Activated T-cell treated with anti-CD3 and anti-CD28 coated beads, Interleukin-2, amount 50 U/mL, for 48 hours (primary cell): ENCODE measurements around the gene OR2T11.
"Not testable (repeated sequence)": the region's sequence is repeated elsewhere in the genome, so short reads cannot be mapped to it uniquely, and the experiment has no call there.

Experiments
- DNase-seq, 2 experiments: peaks; one replicate each; pipeline ENCODE4 v3.0.0-alpha.2; 2020

Gene OR2T11

GRCh38 chr1:248618119-248618518, 16.8 kb downstream of the OR2T11 start:
- no peak for DNase-seq

DNA sequence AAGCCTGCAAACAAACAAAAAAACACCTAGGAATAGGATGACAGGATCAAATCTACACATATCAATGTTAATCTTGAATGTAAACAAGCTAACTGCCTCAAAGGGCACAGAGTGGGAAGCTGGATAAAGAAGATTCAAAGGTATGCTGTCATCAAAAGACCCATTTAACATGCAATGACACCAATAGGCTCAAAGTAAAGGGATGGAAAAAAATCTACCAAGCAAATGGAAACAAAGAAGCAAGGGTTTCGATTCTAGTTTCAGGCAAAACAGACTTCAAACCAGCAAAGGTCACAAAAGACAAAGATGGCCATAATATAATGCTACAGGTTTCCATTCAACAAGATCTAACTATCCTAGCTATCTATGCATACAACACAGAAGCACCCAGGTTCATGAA, 21.1 kb downstream of the OR2T11 start:
- no peak for DNase-seq

- DNase-seq, result peak; percentile 23 to 32
Observed at GRCh38 chr1:248611883-248612414, 22.9 kb downstream of the OR2T11 start.

GRCh38 chr1:248610301-248610700, 24.6 kb downstream of the OR2T11 start:
- no peak for DNase-seq

- no peak for DNase-seq
Observed at GRCh38 chr1:248599396-248599795, 35.5 kb downstream of the OR2T11 start.

GRCh38 chr1:248597589-248597988, 37.3 kb downstream of the OR2T11 start, which contains the start of gene OR2T10:
OR2T10 (minus strand) TSS chr1:248597700; CDS start chr1:248593768, 3,932 bp downstream.
- DNase-seq, result no peak

DNA sequence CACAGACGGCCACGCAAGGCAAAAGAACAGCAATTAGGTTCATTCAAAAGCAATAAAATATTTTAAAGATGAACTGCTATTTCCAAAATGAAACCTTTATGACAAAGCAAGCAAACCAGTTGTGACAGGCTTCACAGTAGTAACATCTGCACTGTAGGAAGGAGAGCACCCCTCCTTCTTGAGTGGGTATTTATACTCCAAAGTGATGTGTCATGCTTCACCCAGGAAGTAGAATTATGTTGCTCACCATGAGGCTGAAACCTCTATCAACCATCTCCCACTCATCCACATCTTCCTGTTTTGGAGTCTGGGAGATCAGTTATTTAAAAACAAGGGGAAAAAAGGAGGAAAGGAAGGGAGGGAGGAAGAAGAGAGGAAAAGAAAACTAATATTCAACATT, 38.3 kb downstream of the OR2T11 start:
- DNase-seq, result no peak

DNA sequence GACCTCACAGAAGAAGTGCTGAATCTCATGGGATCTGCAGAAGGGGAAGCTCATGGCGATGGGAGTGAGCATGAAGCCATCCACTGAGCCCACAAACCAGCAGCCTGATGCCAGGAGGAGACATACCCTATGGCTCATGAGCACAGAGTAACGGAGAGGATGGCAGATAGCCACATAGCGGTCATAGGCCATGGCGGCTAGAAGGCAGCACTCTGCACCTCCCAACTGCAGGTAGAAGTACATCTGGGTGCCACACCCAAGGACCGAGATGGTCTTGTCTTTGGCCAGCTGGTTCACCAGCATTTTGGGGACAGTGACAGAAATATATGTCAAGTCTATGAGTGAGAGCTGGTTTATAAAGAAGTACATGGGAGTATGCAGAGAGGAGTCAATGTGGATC, 41.7 kb downstream of the OR2T11 start:
- no peak for DNase-seq

GRCh38 chr1:248592655-248593054, 42.2 kb downstream of the OR2T11 start:
- no peak for DNase-seq

DNA sequence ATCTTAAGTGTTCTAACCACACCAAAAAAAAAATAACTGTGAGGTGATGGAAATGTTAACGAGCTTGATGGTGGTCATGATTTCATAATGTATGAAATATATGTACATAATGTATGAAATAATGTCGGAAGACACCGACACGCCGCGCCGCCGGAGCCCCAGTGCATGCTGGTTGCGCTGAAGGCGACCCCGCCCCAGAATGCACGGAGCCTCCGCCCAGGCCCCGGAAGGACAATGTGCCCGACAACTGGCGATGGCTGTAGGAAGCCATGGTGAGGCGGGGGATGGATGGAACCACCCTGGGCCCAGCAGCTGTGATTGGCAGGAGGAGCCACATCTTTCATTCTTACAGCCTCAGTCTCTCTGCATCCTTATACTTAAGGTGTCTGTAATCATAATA, 44.8 kb downstream of the OR2T11 start:
- DNase-seq, result no peak

DNA sequence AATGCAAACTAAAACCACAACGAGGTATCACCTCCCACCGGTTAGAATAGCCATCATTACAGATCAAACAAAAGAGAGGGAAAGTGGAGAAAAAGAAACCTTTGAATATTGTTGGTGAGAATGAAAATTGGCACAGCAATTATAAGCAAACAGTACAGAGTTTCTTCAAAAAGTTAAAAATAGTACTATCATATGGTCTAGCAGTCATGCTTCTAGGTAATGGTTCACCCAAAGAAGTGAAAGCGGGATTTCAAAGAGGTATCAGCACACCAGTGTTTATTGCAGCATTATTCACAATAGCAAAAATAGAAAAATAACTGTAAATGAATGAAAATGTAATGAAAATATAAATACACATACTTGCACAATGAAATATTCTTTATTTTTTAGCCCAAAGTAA, 45.6 kb downstream of the OR2T11 start:
- no peak for DNase-seq

DNA sequence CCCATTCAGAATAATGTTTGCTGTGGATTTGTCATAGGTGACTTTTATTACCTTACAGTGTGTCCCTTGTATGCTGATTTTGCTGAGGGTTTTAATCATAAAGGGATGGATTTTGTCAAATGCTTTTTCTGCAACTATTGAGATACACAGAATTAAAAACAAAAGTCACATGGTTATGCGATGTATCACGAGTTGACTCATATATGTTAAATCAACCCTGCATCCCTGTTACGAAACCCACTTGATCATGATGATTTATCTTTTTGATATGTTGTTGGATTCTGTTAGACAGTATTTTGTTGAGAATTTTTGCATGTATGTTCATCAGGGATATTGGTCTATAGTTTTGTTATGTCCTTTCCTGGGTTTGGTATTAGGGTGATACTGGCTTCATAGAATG, 49.6 kb downstream of the OR2T11 start:
- no peak for DNase-seq

DNA sequence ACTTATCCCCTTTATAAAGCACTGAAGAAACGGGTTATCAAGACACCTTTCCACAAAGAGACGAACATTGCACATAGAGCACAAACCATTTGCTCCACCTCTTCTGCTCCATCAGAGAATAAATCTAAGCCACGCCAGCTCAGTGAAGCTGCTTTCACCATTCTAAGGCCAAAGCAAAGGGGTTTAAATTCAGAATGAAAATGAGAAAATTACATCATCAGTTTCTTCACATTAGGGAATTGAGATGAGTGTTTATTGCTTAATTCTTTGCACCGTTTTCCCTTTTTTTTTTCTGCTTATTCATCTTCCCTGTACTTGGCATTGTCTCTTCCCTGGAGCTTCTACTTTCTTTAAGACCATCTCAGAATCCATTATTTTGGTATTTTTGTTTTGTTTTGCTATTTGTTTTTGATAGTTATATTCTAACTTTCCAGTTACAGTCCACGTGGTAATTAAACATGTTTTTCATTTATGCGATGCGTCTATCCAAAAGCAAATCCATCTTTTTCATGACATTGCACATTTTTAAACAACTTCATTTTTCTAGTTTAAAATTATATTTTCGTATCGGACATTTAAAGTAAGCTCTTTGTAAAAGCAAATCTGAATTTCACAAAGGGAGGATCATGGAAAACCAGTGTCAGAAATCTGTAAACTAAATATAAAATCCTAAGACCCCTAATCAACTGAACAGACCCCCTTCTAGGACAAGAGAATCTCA, 58.5 kb downstream of the OR2T11 start:
- DNase-seq, result no peak

DNA sequence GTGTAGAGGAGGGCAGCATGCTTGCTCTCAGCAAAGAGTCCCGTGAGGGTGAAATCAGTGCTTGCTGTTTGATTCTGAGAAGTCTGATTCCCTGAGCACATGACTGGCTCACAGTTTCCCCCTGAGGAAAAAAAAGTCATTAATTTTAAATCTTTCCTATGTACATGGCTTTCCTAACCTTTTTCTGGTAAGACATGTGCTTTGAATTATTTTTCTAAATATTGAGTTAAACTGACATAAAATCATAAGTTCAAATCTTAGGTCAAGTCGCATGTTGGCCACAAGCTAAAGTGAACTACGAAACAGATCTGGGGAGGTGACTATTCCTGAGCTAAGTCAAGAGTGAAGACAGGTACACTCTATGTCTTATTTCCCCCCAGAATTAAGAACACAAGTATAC, 60.2 kb downstream of the OR2T11 start, which contains the start of gene OR2T34:
Gene OR2T34, minus strand, starts transcription at position 101 of the 400 bp plus-strand sequence. Its CDS starts 0 bp downstream, at position 101.
- DNase-seq, result not testable (repeated sequence)

DNA sequence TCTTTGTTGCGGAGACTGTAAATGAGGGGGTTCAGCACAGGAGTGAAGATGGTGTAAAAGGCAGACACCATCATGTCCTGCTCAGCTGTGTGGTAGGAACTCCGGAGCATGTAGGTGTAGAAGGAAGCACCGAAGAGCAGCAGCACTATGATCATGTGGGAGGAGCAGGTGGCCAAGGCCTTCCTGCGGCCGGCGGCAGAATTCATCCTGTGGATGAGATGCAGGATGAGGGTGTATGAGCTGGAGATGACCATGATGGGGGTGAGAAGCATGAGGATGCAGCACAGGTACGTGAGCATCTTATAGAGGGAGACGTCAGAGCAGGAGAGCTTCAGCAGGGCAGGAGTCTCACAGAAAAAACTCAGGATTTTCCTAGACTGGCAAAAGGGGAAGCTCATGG, 61.0 kb downstream of the OR2T11 start:
- DNase-seq, result not testable (repeated sequence)
